ENCODE data around the gene PADI6. TPM values are rescaled to one million over a fixed set of nuclear protein-coding genes. Genes with fewer than 3 reads are reported as not detected.

PADI6 gene
- total and polyA plus RNA-seq, 4 donors = not detected

DNA sequence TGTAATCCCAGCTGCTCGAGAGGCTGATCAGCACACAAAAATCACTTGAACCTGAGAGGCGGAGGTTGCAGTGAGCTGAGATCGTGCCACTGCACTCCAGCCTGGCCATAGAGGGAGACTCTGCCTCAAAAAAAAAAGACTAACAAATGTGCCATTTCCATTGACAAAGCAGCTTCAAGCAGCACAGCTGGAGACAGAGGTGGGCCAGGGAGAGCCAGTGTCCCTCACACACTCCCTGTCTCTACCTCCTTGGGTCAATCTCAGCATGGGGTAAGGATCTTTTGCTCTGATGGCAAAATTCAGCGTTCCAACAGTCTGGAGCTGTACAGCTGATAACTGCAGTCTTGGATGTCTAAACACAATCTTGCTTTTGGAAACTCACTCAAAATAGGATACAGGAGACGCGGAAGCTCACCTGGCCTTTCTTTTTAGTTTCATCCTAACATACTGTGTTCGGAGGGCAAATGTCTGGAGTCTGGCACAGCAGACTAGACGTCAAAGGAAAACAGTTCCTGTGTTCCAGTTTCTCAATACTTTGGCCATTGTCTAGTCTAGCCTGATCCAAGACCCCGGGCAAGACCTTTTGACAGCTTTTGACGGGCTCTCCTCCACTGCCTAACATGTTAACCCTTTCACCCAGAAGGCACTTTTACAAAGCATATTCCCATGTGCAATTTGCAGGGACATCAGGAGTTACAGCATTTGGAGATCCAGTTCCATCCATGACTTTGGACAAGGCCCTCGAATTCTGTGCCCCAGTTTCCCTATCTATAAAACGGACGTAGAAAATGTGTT lies 64.6 kb downstream of the PADI6 start:
- peaks cover 5 to 18% (median 6%) of the 10 kb centered on the region in 5 donors for H3K4me1 ChIP-seq (ENCODE audit: control insufficient read depth in 5 of 5, insufficient read depth in 5 of 5, low read length in 5 of 5)
- 42 to 55% methylated on average over 13 of the region's 13 CpGs for WGBS, 2 donors

DNA sequence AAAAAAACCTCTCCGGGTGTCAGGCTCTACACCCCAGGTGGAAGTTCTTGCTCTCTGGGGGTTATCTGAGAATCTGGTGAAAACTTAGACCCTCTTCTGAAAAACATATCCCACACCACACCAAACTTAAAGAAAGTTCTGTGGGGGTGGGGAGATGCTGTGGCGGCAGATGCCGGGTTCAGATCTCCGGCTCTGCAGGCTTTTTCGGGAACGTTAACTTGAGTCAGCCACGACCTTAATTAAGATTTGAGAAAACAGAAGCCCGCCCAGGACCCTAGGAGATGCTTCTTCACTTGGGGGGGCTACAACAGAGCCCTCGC lies 65.2 kb downstream of the PADI6 start:
- Histone ChIP-seq H3K9me3 (ENCODE audit: control insufficient read depth in 4 of 4, insufficient read depth in 3 of 4, low read length in 3 of 4) (no peaks in the 10 kb centered on the region), H3K4me1 (ENCODE audit: control insufficient read depth in 5 of 5, insufficient read depth in 5 of 5, low read length in 5 of 5) (peaks cover 5 to 18% (median 6%) of the 10 kb centered on the region in 5 donors), H3K9ac (ENCODE audit: insufficient read depth in 1 of 2, low read length in 2 of 2) (no peak overlapping the region), H3K27me3 (ENCODE audit: control insufficient read depth in 3 of 3, insufficient read depth in 3 of 3, low read length in 2 of 3) (peaks cover 0 to 14% (median 4%) of the 10 kb centered on the region in 3 donors), H3K4me3 (peak overlapping the region; percentile 57), H3K27ac (ENCODE audit: low read depth in 1 of 2, low read length in 1 of 2) (peak overlapping the region; percentile 65 to 90), H3K36me3 (ENCODE audit: control insufficient read depth in 4 of 4, insufficient read depth in 4 of 4, low read length in 4 of 4) (peaks cover 0 to 11% (median 5%) of the 10 kb centered on the region in 4 donors)
- DNase-seq = no peak
- TF ChIP-seq, protein P1, sequence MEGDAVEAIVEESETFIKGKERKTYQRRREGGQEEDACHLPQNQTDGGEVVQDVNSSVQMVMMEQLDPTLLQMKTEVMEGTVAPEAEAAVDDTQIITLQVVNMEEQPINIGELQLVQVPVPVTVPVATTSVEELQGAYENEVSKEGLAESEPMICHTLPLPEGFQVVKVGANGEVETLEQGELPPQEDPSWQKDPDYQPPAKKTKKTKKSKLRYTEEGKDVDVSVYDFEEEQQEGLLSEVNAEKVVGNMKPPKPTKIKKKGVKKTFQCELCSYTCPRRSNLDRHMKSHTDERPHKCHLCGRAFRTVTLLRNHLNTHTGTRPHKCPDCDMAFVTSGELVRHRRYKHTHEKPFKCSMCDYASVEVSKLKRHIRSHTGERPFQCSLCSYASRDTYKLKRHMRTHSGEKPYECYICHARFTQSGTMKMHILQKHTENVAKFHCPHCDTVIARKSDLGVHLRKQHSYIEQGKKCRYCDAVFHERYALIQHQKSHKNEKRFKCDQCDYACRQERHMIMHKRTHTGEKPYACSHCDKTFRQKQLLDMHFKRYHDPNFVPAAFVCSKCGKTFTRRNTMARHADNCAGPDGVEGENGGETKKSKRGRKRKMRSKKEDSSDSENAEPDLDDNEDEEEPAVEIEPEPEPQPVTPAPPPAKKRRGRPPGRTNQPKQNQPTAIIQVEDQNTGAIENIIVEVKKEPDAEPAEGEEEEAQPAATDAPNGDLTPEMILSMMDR (IDR thresholded peaks at IDR 0.05; ENCODE audit: control extremely low read depth, extremely low read depth) = no peak
- ATAC-seq (ENCODE audit: insufficient read depth, low FRiP score) = no peak
- 2 to 4% methylated on average over 9 of the region's 9 CpGs for WGBS, 2 donors

More for the DNA sequence above, 64.6 kb downstream of the PADI6 start:
- Histone ChIP-seq H3K9ac (ENCODE audit: insufficient read depth in 1 of 2, low read length in 2 of 2) (peak overlapping the region in 1 of 2 donors; percentile 0), H3K27ac (ENCODE audit: low read depth in 1 of 2, low read length in 1 of 2) (peak overlapping the region in 1 of 2 donors; percentile 65), H3K36me3 (ENCODE audit: control insufficient read depth in 4 of 4, insufficient read depth in 4 of 4, low read length in 4 of 4) (peaks cover 0 to 11% (median 5%) of the 10 kb centered on the region in 4 donors), H3K4me3 (no peak overlapping the region), H3K9me3 (ENCODE audit: control insufficient read depth in 4 of 4, insufficient read depth in 3 of 4, low read length in 3 of 4) (no peaks in the 10 kb centered on the region), H3K27me3 (ENCODE audit: control insufficient read depth in 3 of 3, insufficient read depth in 3 of 3, low read length in 2 of 3) (peaks cover 0 to 8% (median 2%) of the 10 kb centered on the region in 3 donors)
- no peak for DNase-seq
- TF ChIP-seq, protein P1 (IDR thresholded peaks at IDR 0.05; ENCODE audit: control extremely low read depth, extremely low read depth) = no peak
- ATAC-seq (ENCODE audit: insufficient read depth, low FRiP score) = no peak

DNA sequence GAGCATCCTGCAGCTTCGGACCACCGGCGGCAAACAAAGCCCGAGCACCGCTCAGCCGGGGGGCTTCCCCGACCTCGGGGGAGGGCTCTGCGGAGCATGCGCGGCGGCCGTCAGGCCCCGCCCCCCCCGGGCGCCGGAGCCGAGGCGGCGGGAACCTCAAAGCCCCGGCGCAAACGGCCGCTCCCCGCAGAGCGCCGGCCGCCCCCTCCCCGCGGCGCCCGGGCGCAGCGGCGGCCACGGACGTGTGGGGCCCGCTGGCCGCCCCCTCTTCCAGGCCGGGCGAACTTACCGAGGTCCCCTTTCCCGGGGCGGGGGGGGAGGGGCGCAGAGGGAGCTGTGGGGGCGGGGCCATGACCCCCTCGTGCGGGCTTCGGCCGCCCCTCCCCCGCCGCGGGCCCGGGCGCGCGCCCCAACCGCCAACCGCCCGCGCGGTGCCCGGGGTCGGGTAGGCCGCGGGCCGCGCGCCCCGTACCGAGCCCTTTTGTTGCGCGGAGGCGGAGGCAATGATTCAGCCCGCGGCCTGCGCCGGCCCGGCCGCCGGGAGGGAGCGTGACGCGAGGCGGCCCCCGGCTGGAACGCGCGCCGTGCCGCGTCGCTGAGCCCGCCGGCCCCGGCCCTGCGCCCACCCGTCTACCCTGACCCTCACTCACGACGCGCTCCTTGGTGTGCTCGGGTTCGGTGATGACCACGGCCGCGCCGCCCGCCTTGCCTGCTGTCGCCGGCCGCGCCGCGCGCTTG lies 65.8 kb downstream of the PADI6 start:
- H3K9ac ChIP-seq (ENCODE audit: insufficient read depth in 1 of 2, low read length in 2 of 2) = no peak overlapping the region
- WGBS, 2 donors = 0 to 1% methylated on average over 10 to 112 of the region's 115 CpGs
- no peaks in the 10 kb centered on the region for H3K9me3 ChIP-seq (ENCODE audit: control insufficient read depth in 4 of 4, insufficient read depth in 3 of 4, low read length in 3 of 4)
- H3K27me3 ChIP-seq (ENCODE audit: control insufficient read depth in 3 of 3, insufficient read depth in 3 of 3, low read length in 2 of 3) = peaks cover 0 to 15% (median 6%) of the 10 kb centered on the region in 3 donors
- peak overlapping the region; percentile 90 to 92 for H3K27ac ChIP-seq (ENCODE audit: low read depth in 1 of 2, low read length in 1 of 2)
- peak overlapping the region; percentile 85 for H3K4me3 ChIP-seq
- TF ChIP-seq, protein P1 (IDR thresholded peaks at IDR 0.05; ENCODE audit: control extremely low read depth, extremely low read depth) = no peak
- H3K36me3 ChIP-seq (ENCODE audit: control insufficient read depth in 4 of 4, insufficient read depth in 4 of 4, low read length in 4 of 4) = peaks cover 0 to 9% (median 5%) of the 10 kb centered on the region in 4 donors
- peaks cover 5 to 18% (median 6%) of the 10 kb centered on the region in 5 donors for H3K4me1 ChIP-seq (ENCODE audit: control insufficient read depth in 5 of 5, insufficient read depth in 5 of 5, low read length in 5 of 5)
- peak; percentile 31 for ATAC-seq (ENCODE audit: insufficient read depth, low FRiP score)
- peak; percentile 59 to 71 (median 66) for DNase-seq

Data from lung (tissue), 12 donors.